B cell (primary cell): ENCODE results near the gene AP4S1. TPM values are rescaled to one million over a fixed set of nuclear protein-coding genes. Genes with fewer than 3 reads are reported as not detected.
"Not testable (repeated sequence)": the region's sequence is repeated elsewhere in the genome, so short reads cannot be mapped to it uniquely, and the experiment has no call there.

Source experiments
- ATAC-seq: fragments of 200-7000 bp; cut with Tn5 transposase; one replicate; pipeline ENCODE4 v1.10.0; 2021; ENCODE audit warnings: low read depth, mild to moderate bottlenecking, moderate number of reproducible peaks, moderate library complexity
- CTCF ChIA-PET: fragments of 350-600 bp; sonication (Branson Sonifier 250); formaldehyde crosslinking; loops from one replicate; lab custom pipeline; 2021; ENCODE audit warnings: antibody characterized with exemption, inconsistent platforms; lab: Charles Lee
- POLR2A ChIA-PET: fragments of 350-600 bp; sonication (Branson Sonifier 250); formaldehyde crosslinking; loops from one replicate; lab custom pipeline; 2021; ENCODE audit warnings: antibody characterized with exemption; lab: Charles Lee
- DNase-seq: peaks from one replicate; pipeline ENCODE4 v3.0.0; 2013
- H2AFZ ChIP-seq: 2 replicates; pipeline ENCODE4 v1.6.1; 2012; ENCODE audit warnings: mild to moderate bottlenecking, low read depth, low read length; ENCODE audit not compliant: insufficient read depth, poor library complexity, severe bottlenecking
- H3K27ac ChIP-seq, 2 donors: 1 replicate in 1 of 2; 2 replicates in 1 of 2; pipeline ENCODE4 v1.5.1; 2012 to 2013; ENCODE audit warnings: low read length in 2 of 2, mild to moderate bottlenecking in 2 of 2, moderate library complexity in 1 of 2
- H3K27me3 ChIP-seq, 4 experiments: fragments of 200-600 bp in 1 of 4; sonication (generic) in 1 of 4; replicated peaks in 1 of 4; 1 replicate in 2 of 4; 2 replicates in 2 of 4; pipeline versions ENCODE4 v1.6.1 to v1.7.0; 2013 to 2016; ENCODE audit warnings: low read length in 3 of 4, mild to moderate bottlenecking in 2 of 4, mixed read lengths in 1 of 4, moderate library complexity in 1 of 4; ENCODE audit not compliant: insufficient read depth in 4 of 4, control insufficient read depth in 3 of 4; ENCODE audit errors: control extremely low read depth in 1 of 4
- H3K36me3 ChIP-seq, 2 experiments: replicated peaks in 1 of 2; 1 replicate in 1 of 2; 2 replicates in 1 of 2; pipeline versions ENCODE4 v1.6.1 to v1.7.1; 2013; ENCODE audit warnings: low read length in 1 of 2; ENCODE audit not compliant: insufficient read depth in 2 of 2, control insufficient read depth in 1 of 2; ENCODE audit errors: control extremely low read depth in 1 of 2, extremely low read depth in 1 of 2
- H3K4me1 ChIP-seq, 2 donors: fragments of 200-600 bp in 1 of 2; sonication (generic) in 1 of 2; 1 replicate in 1 of 2; 2 replicates in 1 of 2; pipeline versions ENCODE4 v1.5.1 to v1.6.1; 2013 to 2017; ENCODE audit warnings: low read length in 2 of 2; ENCODE audit not compliant: control insufficient read depth in 2 of 2, insufficient read depth in 2 of 2
- H3K4me2 ChIP-seq: replicated peaks from 2 replicates; pipeline ENCODE3; 2012; ENCODE audit warnings: mild to moderate bottlenecking, low read depth, low read length; ENCODE audit not compliant: poor library complexity, severe bottlenecking
- H3K4me3 ChIP-seq, 5 experiments: fragments of 200-600 bp in 1 of 5; sonication (generic) in 1 of 5; 1 replicate in 3 of 5; 2 replicates in 2 of 5; pipeline versions ENCODE4 v1.5.1 to v1.7.0; 2011 to 2016; ENCODE audit warnings: low read length in 4 of 5, mild to moderate bottlenecking in 4 of 5, low read depth in 2 of 5, control low read depth in 1 of 5, moderate library complexity in 1 of 5; ENCODE audit not compliant: insufficient read depth in 1 of 5; ENCODE audit errors: control extremely low read depth in 1 of 5, extremely low read depth in 1 of 5
- H3K79me2 ChIP-seq: fragments of 200-600 bp; sonication (generic); one replicate; pipeline ENCODE4 v1.6.0; 2016; ENCODE audit warnings: low read length; ENCODE audit not compliant: control insufficient read depth, insufficient read depth
- H3K9ac ChIP-seq: fragments of 200-600 bp; sonication (generic); 2 replicates; pipeline ENCODE4 v1.6.1; 2017; ENCODE audit warnings: mild to moderate bottlenecking, low read length, moderate library complexity
- H3K9me3 ChIP-seq, 3 donors: one replicate each; pipeline versions ENCODE4 v1.6.1 to v1.7.1; 2013; ENCODE audit warnings: low read length in 2 of 3; ENCODE audit not compliant: control insufficient read depth in 2 of 3, insufficient read depth in 1 of 3; ENCODE audit errors: control extremely low read depth in 1 of 3
- H4K20me1 ChIP-seq: 2 replicates; pipeline ENCODE4 v1.6.0; 2012; ENCODE audit warnings: mild to moderate bottlenecking, low read length; ENCODE audit not compliant: insufficient read depth, control insufficient read depth, poor library complexity, severe bottlenecking
- H3K27ac Mint-ChIP-seq: one replicate; pipeline ENCODE4 v1.8.0; 2021; ENCODE audit warnings: mixed read lengths
- H3K27me3 Mint-ChIP-seq: one replicate; pipeline ENCODE4 v1.8.0; 2021; ENCODE audit warnings: mixed read lengths
- H3K4me1 Mint-ChIP-seq: one replicate; pipeline ENCODE4 v1.8.0; 2021; ENCODE audit warnings: mixed read lengths
- H3K4me3 Mint-ChIP-seq: one replicate; pipeline ENCODE4 v1.8.0; 2021; ENCODE audit warnings: mixed read lengths
- H3K9me3 Mint-ChIP-seq: one replicate; pipeline ENCODE4 v1.8.0; 2022; ENCODE audit warnings: mixed read lengths; ENCODE audit not compliant: insufficient read depth
- CTCF ChIP-seq: fragments of 200-600 bp; IDR thresholded peaks from one replicate; pipeline ENCODE4 v1.8.0; 2022; ENCODE audit warnings: antibody characterized with exemption, mild to moderate bottlenecking
- EZH2 ChIP-seq: IDR thresholded peaks from 2 replicates; pipeline ENCODE4 v1.6.1; 2012; ENCODE audit warnings: borderline replicate concordance, low read depth, mild to moderate bottlenecking, moderate library complexity, low read length; ENCODE audit not compliant: insufficient read depth, poor library complexity, severe bottlenecking
- WGBS: methylation state at CpG from one replicate; pipeline ENCODE4 v1.1.5; 2013; ENCODE audit warnings: missing lambda C conversion rate; ENCODE audit not compliant: insufficient coverage; 5-methylcytosine and 5-hydroxymethylcytosine counted together
- intact Hi-C: fragments of 100-400 bp; cut with micrococcal nuclease; formaldehyde crosslinking; loops from one replicate; pipeline ENCODE4 v1.10.0; 2022
- polyA plus RNA-seq: library from polyadenylated mRNA; depleted of rRNA; stranded (reverse); fragments of >200 nt; gene quantifications from 2 replicates; pipeline ENCODE4 v1.2.3, GENCODE V29; 2012
- total RNA-seq, 2 donors: library from RNA; stranded (reverse); fragments of 120-200 nt in 1 of 2; gene quantifications; 1 replicate in 1 of 2; 2 replicates in 1 of 2; pipeline versions ENCODE4 v1.2.3 to v1.2.4, GENCODE V29; 2013 to 2022

Gene AP4S1
- total and polyA plus RNA-seq, 2 donors (not counting 1 experiment from before 2014, with no cell fraction given), result 3.4 to 15.9 TPM

GRCh38 chr14:30980106-30980704 is 45.2 kb upstream of the AP4S1 start:
- H3K4me1 ChIP-seq, result peaks cover 27 to 32% of the 10 kb centered on the region in 2 donors
- CTCF ChIA-PET, result interaction anchor here (0.9 to 6.7 kb wide), 17 partner anchors 8 to 380 kb away, joined by 3 to 85 read pairs (median 4); partner anchors contain the start of genes AP4S1 and STRN3
- H3K36me3 ChIP-seq, H3K9ac ChIP-seq, H2AFZ ChIP-seq, H3K4me3 Mint-ChIP-seq, H3K27ac Mint-ChIP-seq, H3K9me3 ChIP-seq, POLR2A ChIA-PET, H3K4me2 ChIP-seq, H3K9me3 Mint-ChIP-seq, H3K27me3 Mint-ChIP-seq, H3K27me3 ChIP-seq, H3K4me3 ChIP-seq: not testable (repeated sequence)
- H3K27ac ChIP-seq, result peak overlapping the region in 1 of 2 donors; percentile 67
- intact Hi-C loops, result loop anchor here (1.0 to 5.0 kb wide), 5 partner anchors 46 to 376 kb away; partner anchors contain the start of genes HECTD1 and STRN3
- DNase-seq (peak; percentile 79), ATAC-seq (peak; percentile 78)
- WGBS, result 52% methylated on average over 5 of the region's 13 CpGs
- H3K79me2 ChIP-seq, result peaks cover 78% of the 10 kb centered on the region
- TF ChIP-seq CTCF, result peak; percentile 79
- peaks cover 43% of the 10 kb centered on the region for H3K4me1 Mint-ChIP-seq
- peaks cover 13% of the 10 kb centered on the region for H4K20me1 ChIP-seq

- no peak overlapping the region for H3K4me2 ChIP-seq
- H3K27me3 ChIP-seq, result no peaks in the 10 kb centered on the region
- TF ChIP-seq EZH2 (no peak), CTCF (no peak)
- intact Hi-C loops, result loop anchor here (1.0 to 5.0 kb wide), 5 partner anchors 45 to 375 kb away; partner anchors contain the start of genes HECTD1 and STRN3
- H3K4me1 ChIP-seq, result peaks cover 27 to 29% of the 10 kb centered on the region in 2 donors
- Mint-ChIP-seq H3K27me3 (no peaks in the 10 kb centered on the region), H3K4me1 (peaks cover 45% of the 10 kb centered on the region), H3K4me3 (no peak overlapping the region), H3K27ac (peak overlapping the region; percentile 78), H3K9me3 (no peaks in the 10 kb centered on the region)
- H2AFZ ChIP-seq, result no peak overlapping the region
- H4K20me1 ChIP-seq, result peaks cover 7% of the 10 kb centered on the region
- POLR2A ChIA-PET, result interaction anchor here (0.6 kb wide), 1 partner anchor 119 kb away, joined by 5 read pairs; no protein-coding TSS in a partner anchor
- H3K36me3 ChIP-seq, result no peaks in the 10 kb centered on the region
- ATAC-seq (no peak), DNase-seq (peak; percentile 10)
- no peaks in the 10 kb centered on the region for H3K9me3 ChIP-seq
- H3K9ac ChIP-seq, result no peak overlapping the region
- CTCF ChIA-PET, result interaction anchor here (0.6 to 6.7 kb wide), 16 partner anchors 10 to 380 kb away, joined by 3 to 85 read pairs (median 3); partner anchors contain the start of genes AP4S1 and STRN3
- peak overlapping the region; percentile 20 to 67 for H3K27ac ChIP-seq
- peaks cover 77% of the 10 kb centered on the region for H3K79me2 ChIP-seq
- no peak overlapping the region for H3K4me3 ChIP-seq
- 86% methylated on average over 1 of the region's 3 CpGs for WGBS
Observed at GRCh38 chr14:30980980-30981379, 44.5 kb upstream of the AP4S1 start.
